Thyroid gland (tissue), 4 donors: ENCODE measurements around the gene ZC3H18. TPM values are rescaled to one million over a fixed set of nuclear protein-coding genes. Genes with fewer than 3 reads are reported as not detected.

Experiments used
- DNase-seq, 2 donors: peaks; one replicate each; pipeline ENCODE4 v3.0.0-alpha.2; 2019
- H3K27ac ChIP-seq, 3 donors: fragments of 200-600 bp; sonication (generic); 1 replicate in 2 of 3; 2 replicates in 1 of 3; pipeline ENCODE4 v1.5.1; 2016 to 2019; ENCODE audit warnings: mild to moderate bottlenecking in 1 of 3, moderate library complexity in 1 of 3
- H3K27me3 ChIP-seq: fragments of 200-600 bp; sonication (generic); one replicate; pipeline ENCODE4 v1.5.1; 2019
- H3K36me3 ChIP-seq, 2 donors: fragments of 200-600 bp; sonication (generic); one replicate each; pipeline ENCODE4 v1.5.1; 2016 to 2019
- H3K4me1 ChIP-seq, 2 donors: fragments of 200-600 bp; sonication (generic); one replicate each; pipeline ENCODE4 v1.5.1; 2017 to 2019
- H3K4me3 ChIP-seq, 3 donors: fragments of 200-600 bp; sonication (generic); replicated peaks in 1 of 3; 1 replicate in 2 of 3; 2 replicates in 1 of 3; pipeline ENCODE4 v1.5.1; 2016; ENCODE audit warnings: mild to moderate bottlenecking in 1 of 3
- H3K9me3 ChIP-seq: fragments of 200-600 bp; sonication (generic); one replicate; pipeline ENCODE4 v1.5.1; 2017
- CTCF ChIP-seq, 6 experiments: fragments of 200-600 bp in 3 of 6; fragments of 450-650 bp in 3 of 6; sonication (generic) in 3 of 6; IDR thresholded peaks; one replicate each; pipeline ENCODE4 v1.5.1; 2016 to 2019; ENCODE audit warnings: antibody characterized with exemption in 6 of 6, mild to moderate bottlenecking in 2 of 6, inconsistent platforms in 1 of 6, moderate library complexity in 1 of 6
- POLR2A ChIP-seq, 2 donors: fragments of 450-650 bp; IDR thresholded peaks; one replicate each; pipeline ENCODE4 v1.6.1; 2017; ENCODE audit warnings: antibody characterized with exemption in 2 of 2, mild to moderate bottlenecking in 2 of 2, moderate library complexity in 1 of 2
- WGBS, 2 donors: methylation state at CpG; one replicate each; pipeline ENCODE4 v1.1.5; 2017; 5-methylcytosine and 5-hydroxymethylcytosine counted together
- intact Hi-C: fragments of 100-400 bp; cut with DNase I; formaldehyde crosslinking; loops from one replicate; pipeline ENCODE4 v1.15.1; 2023
- total RNA-seq, 4 donors: library from RNA; depleted of rRNA; stranded (reverse); fragments of >200 nt; gene quantifications; one replicate each; pipeline ENCODE4 v1.2.3, GENCODE V29; 2016

ZC3H18 gene
- total RNA-seq, 4 donors from 2014 or later, result 14.8 to 25.5 (median 20.9) TPM

DNA sequence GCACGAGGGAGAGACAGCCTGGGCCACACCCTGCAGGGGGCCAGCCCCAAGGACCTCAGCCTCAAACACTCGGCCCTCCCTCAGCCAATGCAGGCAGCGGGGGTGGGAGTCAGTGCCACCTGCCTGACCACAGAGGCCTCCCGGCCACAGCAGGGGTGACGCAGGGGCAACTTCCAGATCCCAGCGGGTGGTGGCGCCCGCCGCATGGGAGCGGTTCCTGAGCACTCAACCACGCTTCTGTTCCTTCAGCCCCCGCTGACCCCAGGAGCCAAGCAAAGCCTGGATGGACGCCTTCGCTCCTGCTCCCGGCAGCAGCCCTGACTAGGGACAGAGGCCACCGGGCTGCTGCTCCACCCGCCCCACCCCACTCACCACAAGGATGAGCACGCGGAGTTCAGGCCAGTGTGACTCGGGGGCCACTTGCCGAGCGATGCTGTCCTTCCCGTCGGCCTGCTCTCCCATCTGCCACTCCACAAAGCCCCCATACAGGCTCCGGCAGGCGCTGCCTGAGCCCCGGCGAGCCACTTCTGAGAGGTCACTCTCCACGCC, 85.6 kb downstream of the ZC3H18 start:
- Histone ChIP-seq H3K36me3 (no peaks in the 10 kb centered on the region), H3K4me3 (no peak overlapping the region), H3K27me3 (no peaks in the 10 kb centered on the region), H3K4me1 (peaks cover 9 to 11% of the 10 kb centered on the region in 2 donors), H3K9me3 (no peaks in the 10 kb centered on the region), H3K27ac (no peak overlapping the region)
- no peak for DNase-seq
- 91 to 92% methylated on average over 10 to 22 of the region's 29 CpGs for WGBS, 2 donors
- intact Hi-C loops, result loop anchor here (10.0 kb wide), 2 partner anchors 81 to 211 kb away; partner anchors contain the start of gene ZC3H18
- TF ChIP-seq POLR2A (IDR thresholded peaks at IDR 0.05), result no peak
- TF ChIP-seq CTCF (IDR thresholded peaks at IDR 0.05), result no peak

- no peaks in the 10 kb centered on the region for H3K36me3 ChIP-seq
- H3K27ac ChIP-seq, result no peak overlapping the region
- TF ChIP-seq POLR2A (IDR thresholded peaks at IDR 0.05) (no peak), CTCF (IDR thresholded peaks at IDR 0.05) (no peak)
- no peak overlapping the region for H3K4me3 ChIP-seq
- H3K4me1 ChIP-seq, result peaks cover 4 to 8% of the 10 kb centered on the region in 2 donors
- no peak for DNase-seq
- WGBS, 2 donors, result 78 to 87% methylated on average over 14 to 23 of the region's 25 CpGs
- no peaks in the 10 kb centered on the region for H3K27me3 ChIP-seq
- intact Hi-C loops, result loop anchor here (10.0 kb wide), 2 partner anchors 82 to 212 kb away; partner anchors contain the start of gene ZC3H18
- H3K9me3 ChIP-seq, result no peaks in the 10 kb centered on the region
Measured at GRCh38 chr16:88656291-88656980, 86.2 kb downstream of the ZC3H18 start.

DNA sequence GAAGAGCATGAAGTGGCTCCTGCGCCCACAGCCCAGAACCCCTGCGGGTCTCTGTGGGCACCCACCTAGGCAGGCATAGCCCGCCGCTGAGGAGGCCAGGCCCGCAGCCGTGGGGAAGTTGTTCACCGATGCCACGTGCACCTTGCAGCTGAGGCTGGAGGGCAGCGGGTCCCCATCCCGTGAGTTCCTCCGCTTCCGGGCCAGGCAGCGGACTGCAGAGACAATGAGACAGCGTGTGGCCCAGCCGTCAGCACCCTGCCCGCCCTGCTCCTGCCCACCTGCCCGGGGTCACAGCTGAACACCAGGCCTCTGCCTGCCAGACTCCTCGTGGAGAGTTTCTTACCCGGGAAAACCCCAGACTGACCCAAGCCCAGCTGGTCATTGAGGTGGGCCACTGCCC, 87.2 kb downstream of the ZC3H18 start:
- no peak overlapping the region for H3K4me3 ChIP-seq
- 94 to 95% methylated on average over 3 to 19 of the region's 19 CpGs for WGBS, 2 donors
- no peaks in the 10 kb centered on the region for H3K9me3 ChIP-seq
- H3K36me3 ChIP-seq, result no peaks in the 10 kb centered on the region
- intact Hi-C loops, result loop anchor here (10.0 kb wide), 2 partner anchors 83 to 213 kb away; partner anchors contain the start of gene ZC3H18
- H3K27ac ChIP-seq, result no peak overlapping the region
- no peak for DNase-seq
- no peaks in the 10 kb centered on the region for H3K27me3 ChIP-seq
- H3K4me1 ChIP-seq, result peaks cover 4 to 5% of the 10 kb centered on the region in 2 donors
- no peak for TF ChIP-seq POLR2A (IDR thresholded peaks at IDR 0.05)
- no peak for TF ChIP-seq CTCF (IDR thresholded peaks at IDR 0.05)

DNA sequence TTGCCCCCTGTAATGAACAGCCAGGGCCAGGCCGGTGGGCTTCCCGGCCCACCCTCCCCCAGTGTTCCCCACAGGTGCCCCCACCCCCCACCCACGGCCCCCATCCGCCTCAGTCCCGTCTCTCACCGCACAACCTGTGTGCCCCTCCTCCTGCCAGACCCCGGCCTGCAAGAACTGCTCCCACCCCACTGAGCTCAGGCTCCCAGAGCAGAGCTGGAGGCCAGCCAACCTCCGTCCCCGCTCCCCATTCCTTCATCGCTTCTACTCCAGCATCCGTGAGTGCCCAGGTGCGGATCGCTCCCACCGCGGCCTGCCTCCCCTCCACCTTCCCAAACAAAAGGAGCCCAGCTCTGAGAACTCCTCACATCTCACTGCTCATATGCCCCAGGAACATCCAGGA, 88.5 kb downstream of the ZC3H18 start:
- Histone ChIP-seq H3K4me3 (no peak overlapping the region), H3K36me3 (no peaks in the 10 kb centered on the region), H3K27me3 (no peaks in the 10 kb centered on the region), H3K4me1 (peaks cover 5 to 6% of the 10 kb centered on the region in 2 donors), H3K9me3 (no peaks in the 10 kb centered on the region), H3K27ac (no peak overlapping the region)
- TF ChIP-seq POLR2A (IDR thresholded peaks at IDR 0.05), result no peak
- TF ChIP-seq CTCF (IDR thresholded peaks at IDR 0.05), result no peak
- WGBS, 2 donors, result 88 to 89% methylated on average over 12 to 13 of the region's 15 CpGs
- intact Hi-C loops, result loop anchor here (10.0 kb wide), 2 partner anchors 84 to 214 kb away; partner anchors contain the start of gene ZC3H18
- no peak for DNase-seq

- no peak for DNase-seq
- TF ChIP-seq POLR2A (IDR thresholded peaks at IDR 0.05), result no peak
- no peak for TF ChIP-seq CTCF (IDR thresholded peaks at IDR 0.05)
- WGBS, 2 donors, result 93 to 94% methylated on average over 23 to 25 of the region's 25 CpGs
- Histone ChIP-seq H3K27ac (no peak overlapping the region), H3K27me3 (no peaks in the 10 kb centered on the region), H3K4me1 (peaks cover 5 to 10% of the 10 kb centered on the region in 2 donors), H3K36me3 (no peaks in the 10 kb centered on the region), H3K9me3 (no peaks in the 10 kb centered on the region), H3K4me3 (no peak overlapping the region)
- intact Hi-C loops, result loop anchor here (10.0 kb wide), 2 partner anchors 84 to 214 kb away; partner anchors contain the start of gene ZC3H18
Measured at GRCh38 chr16:88659160-88659559, 89.0 kb downstream of the ZC3H18 start.
